Mucosa of descending colon (tissue), 3 donors: ENCODE measurements around the gene FAM110D. TPM values are rescaled to one million over a fixed set of nuclear protein-coding genes. Genes with fewer than 3 reads are reported as not detected.

Source experiments
- ATAC-seq: fragments of 200-7000 bp; cut with Tn5 transposase; one replicate; pipeline ENCODE4 v1.9.1; 2020; ENCODE audit warnings: mild to moderate bottlenecking, moderate library complexity
- DNase-seq, 3 donors: peaks; one replicate each; pipeline ENCODE4 v3.0.0-alpha.2; 2020
- H3K36me3 ChIP-seq: fragments of 200-600 bp; one replicate; pipeline ENCODE4 v1.8.0; 2021; ENCODE audit warnings: low read depth, mild to moderate bottlenecking
- H3K4me1 ChIP-seq: fragments of 200-600 bp; one replicate; pipeline ENCODE4 v1.8.0; 2021; ENCODE audit warnings: low read depth, mild to moderate bottlenecking
- H3K4me3 ChIP-seq: fragments of 200-600 bp; one replicate; pipeline ENCODE4 v1.8.0; 2021; ENCODE audit warnings: mild to moderate bottlenecking
- H3K9me3 ChIP-seq: fragments of 200-600 bp; one replicate; pipeline ENCODE4 v1.8.0; 2021; ENCODE audit warnings: mild to moderate bottlenecking
- intact Hi-C, 2 donors: fragments of 100-400 bp; cut with DNase I in 1 of 2; cut with micrococcal nuclease in 1 of 2; formaldehyde crosslinking; loops; one replicate each; pipeline versions ENCODE4 v1.11.0 to v1.11.1; 2022; cut with DNase I, micrococcal nuclease
- total RNA-seq, 3 donors: library from RNA; stranded (reverse); fragmentation: NEBNext Ultra II Directional in 2 of 3; extraction: Animal tissue kit (Norgen Biotek cat#: 25700) in 2 of 3; gene quantifications; one replicate each; pipeline versions ENCODE4 v1.2.1 to v1.2.4, GENCODE V29; 2021 to 2023
- TF ChIP-seq, protein P1 (sequence below): fragments of 200-600 bp; IDR thresholded peaks from one replicate; pipeline ENCODE4 v1.8.0; 2022; ENCODE audit warnings: antibody characterized with exemption, mild to moderate bottlenecking
- donor health status: DM: no; HTN: no; CAD: no; lungs with moderate emphysema.
- donor health status: DM: no; HTN: no; CAD: no.
- donor health status: DM: no; HTN: yes; CAD: no.

The FAM110D gene
- total RNA-seq, 3 donors from 2014 or later = 0.78 to 1.5 (median 1.5) TPM

GRCh38 chr1:26112407-26112775 lies 46.5 kb upstream of the FAM110D start:
- TF ChIP-seq, protein P1, sequence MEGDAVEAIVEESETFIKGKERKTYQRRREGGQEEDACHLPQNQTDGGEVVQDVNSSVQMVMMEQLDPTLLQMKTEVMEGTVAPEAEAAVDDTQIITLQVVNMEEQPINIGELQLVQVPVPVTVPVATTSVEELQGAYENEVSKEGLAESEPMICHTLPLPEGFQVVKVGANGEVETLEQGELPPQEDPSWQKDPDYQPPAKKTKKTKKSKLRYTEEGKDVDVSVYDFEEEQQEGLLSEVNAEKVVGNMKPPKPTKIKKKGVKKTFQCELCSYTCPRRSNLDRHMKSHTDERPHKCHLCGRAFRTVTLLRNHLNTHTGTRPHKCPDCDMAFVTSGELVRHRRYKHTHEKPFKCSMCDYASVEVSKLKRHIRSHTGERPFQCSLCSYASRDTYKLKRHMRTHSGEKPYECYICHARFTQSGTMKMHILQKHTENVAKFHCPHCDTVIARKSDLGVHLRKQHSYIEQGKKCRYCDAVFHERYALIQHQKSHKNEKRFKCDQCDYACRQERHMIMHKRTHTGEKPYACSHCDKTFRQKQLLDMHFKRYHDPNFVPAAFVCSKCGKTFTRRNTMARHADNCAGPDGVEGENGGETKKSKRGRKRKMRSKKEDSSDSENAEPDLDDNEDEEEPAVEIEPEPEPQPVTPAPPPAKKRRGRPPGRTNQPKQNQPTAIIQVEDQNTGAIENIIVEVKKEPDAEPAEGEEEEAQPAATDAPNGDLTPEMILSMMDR = no peak
- peak; percentile 23 for ATAC-seq
- Histone ChIP-seq H3K4me1 (peaks cover 37% of the 10 kb centered on the region), H3K4me3 (peak overlapping the region; percentile 97), H3K36me3 (peaks cover 4% of the 10 kb centered on the region), H3K9me3 (no peaks in the 10 kb centered on the region)
- intact Hi-C loops = no loop called here
- no peak for DNase-seq

- DNase-seq = peak in 1 of 3 donors; percentile 27
- no peak for ATAC-seq
- TF ChIP-seq, protein P1 = no peak
- no peaks in the 10 kb centered on the region for H3K9me3 ChIP-seq
- peaks cover 37% of the 10 kb centered on the region for H3K4me1 ChIP-seq
- no peak overlapping the region for H3K4me3 ChIP-seq
- intact Hi-C loops = no loop called here
- H3K36me3 ChIP-seq = peaks cover 4% of the 10 kb centered on the region
These were observed 44.5 kb upstream of the FAM110D start for GRCh38 chr1:26114165-26114927.

DNA sequence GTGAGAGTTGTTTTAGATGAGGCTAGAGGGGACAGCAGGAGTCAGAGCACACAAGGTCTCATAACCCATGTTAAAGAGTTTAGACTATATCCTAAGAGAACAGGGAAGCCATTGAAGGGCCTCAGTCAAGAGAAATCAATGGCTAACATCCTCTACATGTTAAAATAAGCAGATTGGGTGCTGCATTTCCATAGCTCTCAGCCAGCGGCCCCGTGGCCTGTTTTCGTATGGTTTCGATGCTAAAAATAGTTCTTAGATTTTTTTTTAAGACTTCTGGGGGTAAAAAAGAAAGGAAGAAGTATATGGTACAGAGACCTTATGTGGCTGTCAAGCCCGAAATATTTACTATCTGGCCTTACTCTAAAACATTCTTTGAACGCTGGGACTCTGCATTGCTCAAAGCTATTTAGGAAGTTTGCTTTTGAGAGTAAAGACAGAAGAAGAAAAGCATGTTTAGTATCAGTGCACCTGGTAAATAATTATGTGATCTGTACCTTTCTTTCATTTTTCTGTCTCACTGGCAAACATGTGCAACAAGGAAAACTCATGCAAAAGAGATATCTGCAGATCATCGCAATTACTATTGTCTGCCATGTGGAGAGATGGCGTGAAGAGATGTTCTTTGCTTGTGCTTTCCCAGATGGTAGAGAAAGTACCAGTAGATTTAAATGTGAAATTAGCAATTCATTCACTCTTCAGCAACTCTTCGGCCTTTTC lies 38.8 kb upstream of the FAM110D start:
- intact Hi-C loops = no loop called here
- no peaks in the 10 kb centered on the region for H3K9me3 ChIP-seq
- ATAC-seq = no peak
- no peak overlapping the region for H3K4me3 ChIP-seq
- H3K4me1 ChIP-seq = peaks cover 17% of the 10 kb centered on the region
- DNase-seq = no peak
- TF ChIP-seq, protein P1 = no peak
- no peaks in the 10 kb centered on the region for H3K36me3 ChIP-seq

- peaks cover 10% of the 10 kb centered on the region for H3K4me1 ChIP-seq
- TF ChIP-seq, protein P1 = no peak
- intact Hi-C loops = no loop called here
- no peak for DNase-seq
- H3K9me3 ChIP-seq = no peaks in the 10 kb centered on the region
- no peaks in the 10 kb centered on the region for H3K36me3 ChIP-seq
- H3K4me3 ChIP-seq = no peak overlapping the region
- no peak for ATAC-seq
These were observed 36.8 kb upstream of the FAM110D start for GRCh38 chr1:26121854-26122773.
